Loucy (cell line): ENCODE results near the gene MED8.

Source experiments
- H2AFZ ChIP-seq: fragments of 200-600 bp; sonication (generic); 2 replicates; pipeline ENCODE4 v1.6.0; 2016; ENCODE audit warnings: antibody characterized with exemption, mild to moderate bottlenecking, low read length, moderate library complexity
- H3F3A ChIP-seq: fragments of 200-600 bp; 2 replicates; pipeline ENCODE4 v1.6.0; 2016; ENCODE audit warnings: antibody characterized with exemption, low read depth, mild to moderate bottlenecking
- H3K27me3 ChIP-seq: fragments of 200-600 bp; sonication (generic); 2 replicates; pipeline ENCODE4 v1.6.1; 2014; ENCODE audit warnings: low read length, mild to moderate bottlenecking; ENCODE audit not compliant: insufficient read depth, poor library complexity, severe bottlenecking
- H3K36me3 ChIP-seq: fragments of 200-600 bp; sonication (generic); 2 replicates; pipeline ENCODE4 v1.6.1; 2016; ENCODE audit warnings: low read length; ENCODE audit not compliant: insufficient read depth
- H3K4me1 ChIP-seq: fragments of 200-600 bp; sonication (generic); 2 replicates; pipeline ENCODE4 v1.5.1; 2014; ENCODE audit warnings: low read length, mild to moderate bottlenecking; ENCODE audit not compliant: insufficient read depth, poor library complexity, severe bottlenecking
- H3K4me2 ChIP-seq: fragments of 200-600 bp; sonication (generic); 2 replicates; pipeline ENCODE4 v1.6.0; 2014; ENCODE audit warnings: antibody characterized with exemption, low read length, low read depth, mild to moderate bottlenecking; ENCODE audit not compliant: poor library complexity, severe bottlenecking
- H3K4me3 ChIP-seq: fragments of 200-600 bp; sonication (generic); 2 replicates; pipeline ENCODE4 v1.5.1; 2014; ENCODE audit warnings: low read length, mild to moderate bottlenecking, mixed read lengths; ENCODE audit not compliant: poor library complexity, severe bottlenecking
- H3K79me2 ChIP-seq: fragments of 200-600 bp; sonication (generic); 2 replicates; pipeline ENCODE4 v1.6.1; 2014; ENCODE audit warnings: low read length; ENCODE audit not compliant: insufficient read depth
- H3K9ac ChIP-seq: fragments of 200-600 bp; sonication (generic); 2 replicates; pipeline ENCODE4 v1.6.0; 2014; ENCODE audit warnings: mild to moderate bottlenecking, low read depth, low read length, moderate library complexity; ENCODE audit not compliant: poor library complexity, severe bottlenecking
- H3K9me2 ChIP-seq: fragments of 200-600 bp; sonication (generic); replicated peaks from 2 replicates; pipeline ENCODE4 v1.6.1; 2016; ENCODE audit warnings: low read depth, low read length, mixed read lengths
- H3K9me3 ChIP-seq: fragments of 200-600 bp; sonication (generic); 2 replicates; pipeline ENCODE4 v1.6.1; 2014; ENCODE audit warnings: mild to moderate bottlenecking, antibody characterized with exemption, low read length, low read depth; ENCODE audit not compliant: insufficient read depth
- H4K20me1 ChIP-seq: fragments of 200-600 bp; sonication (generic); 2 replicates; pipeline ENCODE4 v1.6.0; 2014; ENCODE audit warnings: antibody characterized with exemption, low read length, mild to moderate bottlenecking; ENCODE audit not compliant: insufficient read depth, poor library complexity, severe bottlenecking
- CTCF ChIP-seq: fragments of 200-600 bp; sonication (generic); conservative IDR thresholded peaks from 2 replicates; pipeline ENCODE4 v1.5.1; 2014; ENCODE audit warnings: mild to moderate bottlenecking, antibody characterized with exemption, low read length
- EZH2phosphoT487 ChIP-seq: fragments of 200-600 bp; IDR thresholded peaks from 2 replicates; pipeline ENCODE4 v1.6.1; 2018; ENCODE audit warnings: antibody characterized with exemption, mild to moderate bottlenecking, moderate library complexity, borderline replicate concordance

Gene MED8

DNA sequence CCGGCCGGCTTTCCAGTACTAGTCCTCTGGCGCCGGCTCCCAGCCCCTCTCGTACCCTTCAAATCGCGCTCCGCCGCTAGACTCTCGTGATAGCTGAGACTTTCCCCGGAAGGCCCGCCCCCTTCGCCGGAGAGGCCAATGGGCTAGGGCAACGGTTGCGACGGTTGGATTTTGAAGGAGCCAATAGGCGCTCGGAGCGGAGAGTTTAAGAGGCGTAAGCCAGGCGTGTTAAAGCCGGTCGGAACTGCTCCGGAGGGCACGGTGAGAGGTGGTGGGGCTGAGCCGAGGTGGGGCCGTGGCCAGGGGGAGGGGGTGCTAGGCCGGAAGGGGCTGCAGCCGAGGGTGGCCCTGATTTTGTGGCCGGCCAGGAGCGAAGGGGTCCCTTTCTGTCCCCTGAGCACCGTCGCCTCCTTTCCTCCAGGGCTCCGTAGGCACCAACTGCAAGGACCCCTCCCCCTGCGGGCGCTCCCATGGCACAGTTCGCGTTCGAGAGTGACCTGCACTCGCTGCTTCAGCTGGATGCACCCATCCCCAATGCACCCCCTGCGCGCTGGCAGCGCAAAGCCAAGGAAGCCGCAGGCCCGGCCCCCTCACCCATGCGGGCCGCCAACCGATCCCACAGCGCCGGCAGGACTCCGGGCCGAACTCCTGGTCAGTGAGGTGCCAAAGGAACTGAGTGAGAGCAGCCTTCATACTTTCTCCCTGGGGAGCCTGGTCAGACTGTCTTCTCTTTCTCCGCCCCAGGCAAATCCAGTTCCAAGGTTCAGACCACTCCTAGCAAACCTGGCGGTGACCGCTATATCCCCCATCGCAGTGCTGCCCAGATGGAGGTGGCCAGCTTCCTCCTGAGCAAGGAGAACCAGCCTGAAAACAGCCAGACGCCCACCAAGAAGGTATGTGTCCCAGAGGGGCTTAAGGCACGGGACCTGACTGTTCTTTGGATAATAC lies 30.6 kb downstream of the MED8 start, which contains the start of gene CDC20:
Gene CDC20 (plus strand): TSS at position 236 of the 948 bp plus-strand sequence. CDS start 235 bp downstream, at position 471.
- Histone ChIP-seq H3K9me2 (no peaks in the 10 kb centered on the region), H2AFZ (peak within 1 kb of the TSS; percentile 97), H3K36me3 (peaks cover 40% of the 10 kb centered on the region), H3K9me3 (no peaks in the 10 kb centered on the region), H3K4me2 (peak within 1 kb of the TSS; percentile 91), H3F3A (peaks cover 3% of the 10 kb centered on the region; the same call in 1 of the 2 replicates), H3K4me3 (peak within 1 kb of the TSS; percentile 95), H3K79me2 (peaks cover 37% of the 10 kb centered on the region), H4K20me1 (peaks cover 18% of the 10 kb centered on the region), H3K9ac (peak within 1 kb of the TSS; percentile 97), H3K27me3 (no peaks in the 10 kb centered on the region), H3K4me1 (peaks cover 29% of the 10 kb centered on the region)
- TF ChIP-seq EZH2phosphoT487 (no peak), CTCF (no peak)

- H3K9me2 ChIP-seq = no peaks in the 10 kb centered on the region
- H4K20me1 ChIP-seq = peaks cover 18% of the 10 kb centered on the region
- H3K4me2 ChIP-seq = peak overlapping the region; percentile 74
- H3K27me3 ChIP-seq = no peaks in the 10 kb centered on the region
- peak overlapping the region; percentile 97 for H3K9ac ChIP-seq
- TF ChIP-seq EZH2phosphoT487 = no peak
- peak; percentile 66 for TF ChIP-seq CTCF
- H3K79me2 ChIP-seq = peaks cover 37% of the 10 kb centered on the region
- peak overlapping the region; percentile 95 for H3K4me3 ChIP-seq
- peaks cover 33% of the 10 kb centered on the region for H3K36me3 ChIP-seq
- peaks cover 3% of the 10 kb centered on the region; the same call in 1 of the 2 replicates for H3F3A ChIP-seq
- peaks cover 29% of the 10 kb centered on the region for H3K4me1 ChIP-seq
- peak overlapping the region; percentile 97 for H2AFZ ChIP-seq
- no peaks in the 10 kb centered on the region for H3K9me3 ChIP-seq
Measured at GRCh38 chr1:43358121-43358745, 31.4 kb downstream of the MED8 start.

GRCh38 chr1:43357251-43357650 lies 32.3 kb downstream of the MED8 start:
- no peaks in the 10 kb centered on the region for H3K9me2 ChIP-seq
- TF ChIP-seq EZH2phosphoT487 (no peak), CTCF (no peak)
- peaks cover 3% of the 10 kb centered on the region; the same call in 1 of the 2 replicates for H3F3A ChIP-seq
- H3K4me1 ChIP-seq = peaks cover 29% of the 10 kb centered on the region
- H3K36me3 ChIP-seq = peaks cover 24% of the 10 kb centered on the region
- no peak overlapping the region for H3K4me3 ChIP-seq
- H3K27me3 ChIP-seq = no peaks in the 10 kb centered on the region
- peak overlapping the region; percentile 74 for H3K4me2 ChIP-seq
- H2AFZ ChIP-seq = no peak overlapping the region
- H3K79me2 ChIP-seq = peaks cover 34% of the 10 kb centered on the region
- no peaks in the 10 kb centered on the region for H3K9me3 ChIP-seq
- H4K20me1 ChIP-seq = peaks cover 18% of the 10 kb centered on the region
- H3K9ac ChIP-seq = peak overlapping the region; percentile 97
